Panc1 (cell line): ENCODE measurements around the gene KCNMA1.

Experiments used
- POLR2AphosphoS5 ChIP-seq: IDR thresholded peaks from 2 replicates; pipeline ENCODE4 v1.6.1; 2012; ENCODE audit warnings: mild to moderate bottlenecking, low read depth, low read length, moderate library complexity
- SIN3A ChIP-seq: IDR thresholded peaks from 2 replicates; pipeline ENCODE4 v1.6.1; 2012; ENCODE audit warnings: low read depth, mild to moderate bottlenecking, low read length, moderate library complexity, borderline replicate concordance; ENCODE audit not compliant: insufficient read depth
- TF ChIP-seq, protein P1 (sequence below): fragments of 450-650 bp; IDR thresholded peaks from 2 replicates; pipeline ENCODE4 v1.5.1; 2017; ENCODE audit warnings: mild to moderate bottlenecking
- TF ChIP-seq, protein P2 (sequence below), 2 experiments: IDR thresholded peaks; 2 replicates each; pipeline ENCODE4 v1.6.1; 2011 to 2012; ENCODE audit warnings: low read depth in 2 of 2, control low read depth in 1 of 2, low read length in 1 of 2, mild to moderate bottlenecking in 1 of 2, moderate library complexity in 1 of 2; ENCODE audit not compliant: insufficient read depth in 1 of 2

- TF ChIP-seq SIN3A (no peak), POLR2AphosphoS5 (no peak)
- TF ChIP-seq, protein P1, sequence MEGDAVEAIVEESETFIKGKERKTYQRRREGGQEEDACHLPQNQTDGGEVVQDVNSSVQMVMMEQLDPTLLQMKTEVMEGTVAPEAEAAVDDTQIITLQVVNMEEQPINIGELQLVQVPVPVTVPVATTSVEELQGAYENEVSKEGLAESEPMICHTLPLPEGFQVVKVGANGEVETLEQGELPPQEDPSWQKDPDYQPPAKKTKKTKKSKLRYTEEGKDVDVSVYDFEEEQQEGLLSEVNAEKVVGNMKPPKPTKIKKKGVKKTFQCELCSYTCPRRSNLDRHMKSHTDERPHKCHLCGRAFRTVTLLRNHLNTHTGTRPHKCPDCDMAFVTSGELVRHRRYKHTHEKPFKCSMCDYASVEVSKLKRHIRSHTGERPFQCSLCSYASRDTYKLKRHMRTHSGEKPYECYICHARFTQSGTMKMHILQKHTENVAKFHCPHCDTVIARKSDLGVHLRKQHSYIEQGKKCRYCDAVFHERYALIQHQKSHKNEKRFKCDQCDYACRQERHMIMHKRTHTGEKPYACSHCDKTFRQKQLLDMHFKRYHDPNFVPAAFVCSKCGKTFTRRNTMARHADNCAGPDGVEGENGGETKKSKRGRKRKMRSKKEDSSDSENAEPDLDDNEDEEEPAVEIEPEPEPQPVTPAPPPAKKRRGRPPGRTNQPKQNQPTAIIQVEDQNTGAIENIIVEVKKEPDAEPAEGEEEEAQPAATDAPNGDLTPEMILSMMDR, result no peak
- TF ChIP-seq, protein P2, sequence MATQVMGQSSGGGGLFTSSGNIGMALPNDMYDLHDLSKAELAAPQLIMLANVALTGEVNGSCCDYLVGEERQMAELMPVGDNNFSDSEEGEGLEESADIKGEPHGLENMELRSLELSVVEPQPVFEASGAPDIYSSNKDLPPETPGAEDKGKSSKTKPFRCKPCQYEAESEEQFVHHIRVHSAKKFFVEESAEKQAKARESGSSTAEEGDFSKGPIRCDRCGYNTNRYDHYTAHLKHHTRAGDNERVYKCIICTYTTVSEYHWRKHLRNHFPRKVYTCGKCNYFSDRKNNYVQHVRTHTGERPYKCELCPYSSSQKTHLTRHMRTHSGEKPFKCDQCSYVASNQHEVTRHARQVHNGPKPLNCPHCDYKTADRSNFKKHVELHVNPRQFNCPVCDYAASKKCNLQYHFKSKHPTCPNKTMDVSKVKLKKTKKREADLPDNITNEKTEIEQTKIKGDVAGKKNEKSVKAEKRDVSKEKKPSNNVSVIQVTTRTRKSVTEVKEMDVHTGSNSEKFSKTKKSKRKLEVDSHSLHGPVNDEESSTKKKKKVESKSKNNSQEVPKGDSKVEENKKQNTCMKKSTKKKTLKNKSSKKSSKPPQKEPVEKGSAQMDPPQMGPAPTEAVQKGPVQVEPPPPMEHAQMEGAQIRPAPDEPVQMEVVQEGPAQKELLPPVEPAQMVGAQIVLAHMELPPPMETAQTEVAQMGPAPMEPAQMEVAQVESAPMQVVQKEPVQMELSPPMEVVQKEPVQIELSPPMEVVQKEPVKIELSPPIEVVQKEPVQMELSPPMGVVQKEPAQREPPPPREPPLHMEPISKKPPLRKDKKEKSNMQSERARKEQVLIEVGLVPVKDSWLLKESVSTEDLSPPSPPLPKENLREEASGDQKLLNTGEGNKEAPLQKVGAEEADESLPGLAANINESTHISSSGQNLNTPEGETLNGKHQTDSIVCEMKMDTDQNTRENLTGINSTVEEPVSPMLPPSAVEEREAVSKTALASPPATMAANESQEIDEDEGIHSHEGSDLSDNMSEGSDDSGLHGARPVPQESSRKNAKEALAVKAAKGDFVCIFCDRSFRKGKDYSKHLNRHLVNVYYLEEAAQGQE (IDR thresholded peaks at IDR 0.05; ENCODE audit: insufficient read depth in 1 of 2, low read depth in 2 of 2, low read length in 1 of 2), result no peak
Measured at GRCh38 chr10:77675347-77675746, 37.7 kb upstream of the KCNMA1 start.
